Loucy (cell line): ENCODE measurements around the gene KIR2DL3.
"Not testable (repeated sequence)": the region's sequence is repeated elsewhere in the genome, so short reads cannot be mapped to it uniquely, and the experiment has no call there.

Experiments
- CTCF ChIP-seq: fragments of 200-600 bp; sonication (generic); conservative IDR thresholded peaks from 2 replicates; pipeline ENCODE4 v1.5.1; 2014; ENCODE audit warnings: mild to moderate bottlenecking, antibody characterized with exemption, low read length
- EZH2phosphoT487 ChIP-seq: fragments of 200-600 bp; IDR thresholded peaks from 2 replicates; pipeline ENCODE4 v1.6.1; 2018; ENCODE audit warnings: antibody characterized with exemption, mild to moderate bottlenecking, moderate library complexity, borderline replicate concordance

- not testable (repeated sequence) for TF ChIP-seq CTCF, EZH2phosphoT487
Measured at GRCh38 chr19:54758577-54758976, 20.3 kb downstream of the KIR2DL3 start.
